HG02571 (cell line): Measurements from ENCODE around the gene UBASH3B.

Source experiments
- ATAC-seq: cut with Tn5 transposase; IDR thresholded peaks from one replicate; pipeline ENCODE4 v1.9.1; 2021; ENCODE audit warnings: mild to moderate bottlenecking, moderate library complexity; ENCODE audit not compliant: unreplicated experiment

The UBASH3B gene

DNA sequence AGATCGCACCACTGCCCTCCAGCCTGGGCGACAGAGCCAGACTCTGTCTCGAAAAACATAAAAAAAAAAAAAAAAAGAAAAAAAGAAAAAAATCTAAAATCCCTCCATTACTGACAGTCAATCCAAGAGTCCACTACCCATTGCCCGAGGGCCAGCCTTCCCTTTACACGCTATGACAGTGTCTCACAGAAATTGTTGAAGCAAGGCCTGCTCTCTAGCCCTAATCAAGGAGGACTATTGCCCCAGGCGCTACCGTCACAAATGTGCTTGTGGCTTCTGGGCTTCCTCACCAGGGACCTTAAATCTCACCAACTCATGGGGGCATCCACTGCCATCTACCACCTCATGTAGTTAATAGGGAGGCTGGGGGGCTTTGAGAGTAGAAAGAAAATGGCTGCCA lies 49.9 kb downstream of the UBASH3B start:
- no peak for ATAC-seq

DNA sequence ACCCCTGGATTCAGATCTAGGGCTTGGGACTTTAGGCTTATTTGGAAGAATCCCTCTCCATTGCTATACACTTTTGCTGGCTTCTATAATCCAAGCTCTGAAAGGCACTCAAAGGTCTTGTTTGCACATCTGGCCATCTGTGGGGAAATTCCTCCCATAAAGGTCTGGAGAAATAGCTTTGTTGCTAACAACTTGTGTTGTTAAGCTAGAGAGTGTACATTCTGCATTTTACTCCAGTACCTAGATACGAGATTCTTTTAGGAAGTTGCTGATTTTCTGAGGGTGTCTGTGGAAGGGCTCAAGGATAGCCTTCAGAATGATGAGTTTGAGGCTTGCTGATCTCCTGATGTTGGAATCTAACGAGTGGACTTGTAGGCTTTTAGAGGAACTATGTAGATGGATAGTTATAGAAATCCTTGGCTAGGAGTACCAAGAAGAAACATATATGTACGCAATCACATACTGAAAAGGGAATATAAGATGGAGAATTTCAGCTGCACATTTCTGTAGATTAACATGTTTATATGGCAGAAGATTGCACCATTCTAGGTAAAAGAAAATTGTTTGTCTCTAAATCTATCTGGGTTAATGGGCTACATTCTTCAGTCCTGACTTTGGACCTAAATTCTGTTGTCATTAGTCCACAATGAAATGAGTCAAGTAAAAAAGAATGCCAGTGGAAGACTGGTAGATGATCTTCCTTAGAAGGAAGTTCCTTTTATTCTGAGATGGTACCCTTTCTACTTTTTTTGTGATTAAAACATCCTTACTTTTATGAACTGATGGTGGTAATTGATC lies 51.0 kb downstream of the UBASH3B start:
- ATAC-seq = no peak

GRCh38 chr11:122707111-122707510 lies 51.6 kb downstream of the UBASH3B start:
- no peak for ATAC-seq

GRCh38 chr11:122707901-122708300 lies 52.4 kb downstream of the UBASH3B start:
- ATAC-seq = no peak

GRCh38 chr11:122709039-122709760 lies 53.7 kb downstream of the UBASH3B start:
- no peak for ATAC-seq

GRCh38 chr11:122711362-122711761 lies 55.8 kb downstream of the UBASH3B start:
- ATAC-seq = no peak

- ATAC-seq = no peak
Observed at GRCh38 chr11:122711831-122712381, 56.4 kb downstream of the UBASH3B start.

GRCh38 chr11:122714004-122714403 lies 58.5 kb downstream of the UBASH3B start:
- no peak for ATAC-seq

- no peak for ATAC-seq
Observed at GRCh38 chr11:122714484-122714883, 59.0 kb downstream of the UBASH3B start.

- ATAC-seq = no peak
Observed at GRCh38 chr11:122715548-122716440, 60.3 kb downstream of the UBASH3B start.

GRCh38 chr11:122717264-122717867 lies 61.8 kb downstream of the UBASH3B start:
- ATAC-seq = peak; percentile 65

DNA sequence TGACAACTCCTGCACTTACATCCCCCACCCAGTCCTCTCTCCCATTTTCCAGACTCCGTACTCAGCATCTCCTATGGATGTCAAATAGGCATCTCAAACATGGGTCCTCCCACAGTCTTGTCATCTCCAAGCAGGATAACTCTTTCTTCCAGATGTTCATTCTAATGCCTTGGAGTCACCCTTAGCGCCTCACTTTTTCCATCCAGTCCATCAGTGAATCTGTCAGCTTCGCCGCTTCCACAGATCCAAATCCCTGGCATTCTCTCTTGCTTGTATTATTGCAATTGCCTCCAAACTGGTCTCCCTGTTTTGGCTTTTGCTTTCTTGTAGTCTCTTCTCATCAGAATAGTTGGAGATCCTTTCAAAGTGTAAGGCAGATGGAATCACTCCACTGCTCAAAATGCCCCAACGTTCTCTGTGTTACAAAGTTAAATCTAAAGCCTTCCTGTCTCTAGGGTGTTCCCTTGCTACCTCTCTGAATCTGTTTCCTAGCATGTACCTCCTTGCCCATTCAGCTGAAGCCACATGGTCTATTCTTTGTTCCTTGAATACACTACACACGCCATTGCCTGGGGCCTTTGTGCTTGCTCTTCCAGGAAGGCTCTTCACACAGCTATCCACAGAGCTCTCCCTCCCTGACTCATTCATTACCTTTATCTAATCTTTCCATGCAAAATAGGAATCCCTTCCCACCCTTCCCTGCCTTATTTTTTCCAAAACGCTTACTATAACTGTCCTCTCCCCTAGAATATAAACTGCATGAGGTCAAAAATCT lies 64.8 kb downstream of the UBASH3B start:
- ATAC-seq = no peak

DNA sequence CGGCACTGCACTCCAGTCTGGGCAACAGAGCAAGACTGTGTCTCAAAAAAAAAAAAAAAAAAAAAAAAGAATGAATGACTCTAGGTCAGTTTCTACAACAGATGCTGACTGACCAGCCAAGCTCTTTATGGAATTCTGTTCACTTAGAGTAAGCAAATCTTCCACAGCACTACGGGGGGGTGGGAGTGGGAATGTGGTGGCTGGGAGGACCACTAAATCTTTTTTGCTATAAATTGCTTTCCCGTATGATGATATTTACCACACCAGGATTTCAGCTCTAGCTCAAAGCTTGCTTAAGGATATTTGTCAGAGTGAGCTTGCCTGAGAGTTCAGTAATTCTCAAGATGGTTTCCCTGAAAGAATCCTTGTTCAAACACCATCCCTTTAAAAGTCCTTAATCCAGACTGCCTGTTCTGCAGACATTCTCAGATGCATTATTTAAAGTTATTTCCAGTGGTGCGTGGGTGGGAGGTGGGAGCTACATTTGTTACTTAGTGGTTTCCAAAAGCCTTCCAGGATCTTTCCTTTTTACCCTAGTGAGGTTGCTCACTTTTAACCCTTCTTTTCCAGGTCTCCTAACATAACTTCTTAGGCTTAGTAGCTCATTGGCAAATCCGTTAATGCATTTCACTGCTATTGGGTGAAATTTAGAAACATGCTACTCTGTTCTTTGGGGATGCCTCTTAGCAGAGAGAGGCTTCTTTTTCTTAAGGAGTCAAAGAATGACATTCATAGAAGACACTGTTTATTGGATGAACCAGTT lies 65.9 kb downstream of the UBASH3B start:
- no peak for ATAC-seq

GRCh38 chr11:122721964-122722266 lies 66.4 kb downstream of the UBASH3B start:
- no peak for ATAC-seq

- no peak for ATAC-seq
Observed at GRCh38 chr11:122723106-122723505, 67.6 kb downstream of the UBASH3B start.

DNA sequence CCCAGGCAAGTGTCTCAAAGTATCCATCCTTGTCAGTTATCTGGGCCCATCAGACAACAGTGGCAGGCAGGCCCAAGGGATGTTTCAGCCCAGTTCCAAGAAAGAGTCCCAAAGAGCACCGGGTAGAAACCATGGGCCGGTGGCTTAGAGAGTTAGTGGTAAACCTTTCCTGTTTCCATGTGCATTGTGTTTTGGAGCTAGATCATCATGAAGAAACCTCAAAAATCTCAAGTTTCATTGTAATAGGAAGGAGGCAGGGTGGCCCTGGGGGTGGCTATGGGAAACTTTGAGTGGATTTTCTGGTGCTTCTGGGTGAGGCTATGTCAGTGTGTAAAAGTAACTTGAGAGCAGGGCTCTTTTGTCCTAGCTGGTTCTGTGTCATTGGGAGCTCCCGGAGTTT lies 68.1 kb downstream of the UBASH3B start:
- ATAC-seq = no peak

- no peak for ATAC-seq
Observed at GRCh38 chr11:122724520-122724919, 69.0 kb downstream of the UBASH3B start.

DNA sequence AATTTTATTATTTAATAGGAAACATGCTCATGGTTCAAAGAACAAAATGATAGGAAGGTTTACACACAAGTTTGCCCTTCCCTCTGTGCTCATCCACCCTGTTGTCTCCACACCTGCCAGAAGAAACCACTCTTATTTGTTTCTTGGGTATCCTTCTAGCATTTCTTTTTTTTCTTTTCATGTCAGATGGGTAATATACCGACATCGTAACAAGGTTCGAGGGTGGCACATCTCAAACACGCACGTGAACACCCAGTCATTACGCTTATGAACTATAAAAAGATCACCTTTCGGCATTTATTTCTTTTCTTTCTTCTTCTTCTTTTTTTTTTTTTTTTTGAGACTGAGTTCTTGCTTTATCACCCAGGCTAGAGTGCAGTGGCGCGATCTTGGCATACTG lies 70.5 kb downstream of the UBASH3B start:
- ATAC-seq = no peak
